NB4 (cell line): ENCODE results near the gene CYP4F12.
A peak's percentile ranks its signal among the peaks of the same experiment; 100 is the strongest.

ENCODE experiments used
- DNase-seq: peaks from one replicate; pipeline ENCODE4 v3.0.0; 2010; ENCODE audit warnings: low read depth
- H3K4me3 ChIP-seq: one replicate; pipeline ENCODE4 v1.5.1; 2011; ENCODE audit warnings: mild to moderate bottlenecking, low read depth, low read length, moderate library complexity
- MAX ChIP-seq: IDR thresholded peaks from 2 replicates; pipeline ENCODE4 v1.6.1; 2011; ENCODE audit warnings: low read depth, low read length
- MYC ChIP-seq: IDR thresholded peaks from 2 replicates; pipeline ENCODE4 v1.6.1; 2011; ENCODE audit warnings: low read depth, low read length
- POLR2A ChIP-seq: IDR thresholded peaks from 2 replicates; pipeline ENCODE4 v1.6.1; 2011; ENCODE audit warnings: mild to moderate bottlenecking; ENCODE audit not compliant: insufficient read length; ENCODE audit errors: extremely low read depth
- TF ChIP-seq, protein P1 (sequence below): IDR thresholded peaks from one replicate; pipeline ENCODE4 v1.5.1; 2012; ENCODE audit warnings: low read depth, low read length

CYP4F12 gene

DNA sequence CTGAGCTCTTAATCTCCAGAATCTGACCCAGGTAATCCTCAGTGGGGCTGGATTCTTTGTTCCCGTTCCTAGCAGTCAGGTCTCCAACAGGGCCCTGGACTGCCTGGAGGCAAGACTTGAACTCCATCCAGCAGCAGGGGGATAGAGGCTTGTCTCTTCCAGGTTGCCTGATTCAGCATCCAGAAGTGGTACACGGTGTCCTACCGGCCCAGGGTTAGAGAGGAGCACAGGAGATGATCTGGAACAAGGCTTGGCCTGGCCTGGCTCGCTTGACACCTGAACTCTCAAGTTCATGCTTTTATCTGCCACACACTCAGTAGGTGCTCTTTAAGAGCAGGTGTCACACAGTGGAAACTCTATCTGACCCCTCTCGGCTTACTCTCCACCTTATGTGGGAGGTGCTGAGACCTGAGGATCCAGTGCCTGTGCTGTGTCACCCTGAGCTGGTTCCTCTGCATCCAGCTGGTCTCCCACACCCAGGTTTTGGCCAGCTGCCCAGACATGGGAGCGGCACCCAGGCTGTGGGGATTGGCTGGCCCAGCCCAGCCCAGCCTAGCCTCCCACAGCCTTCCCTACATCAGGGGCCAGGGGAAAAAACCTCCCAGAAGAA lies 32.5 kb upstream of the CYP4F12 start, which contains the start of gene CYP4F3:
TSS of gene CYP4F3 (plus strand) at position 604 of the 610 bp plus-strand sequence. CDS start 519 bp downstream, outside the sequence.
- TF ChIP-seq MYC (no peak), MAX (no peak), POLR2A (no peak)
- TF ChIP-seq, protein P1, sequence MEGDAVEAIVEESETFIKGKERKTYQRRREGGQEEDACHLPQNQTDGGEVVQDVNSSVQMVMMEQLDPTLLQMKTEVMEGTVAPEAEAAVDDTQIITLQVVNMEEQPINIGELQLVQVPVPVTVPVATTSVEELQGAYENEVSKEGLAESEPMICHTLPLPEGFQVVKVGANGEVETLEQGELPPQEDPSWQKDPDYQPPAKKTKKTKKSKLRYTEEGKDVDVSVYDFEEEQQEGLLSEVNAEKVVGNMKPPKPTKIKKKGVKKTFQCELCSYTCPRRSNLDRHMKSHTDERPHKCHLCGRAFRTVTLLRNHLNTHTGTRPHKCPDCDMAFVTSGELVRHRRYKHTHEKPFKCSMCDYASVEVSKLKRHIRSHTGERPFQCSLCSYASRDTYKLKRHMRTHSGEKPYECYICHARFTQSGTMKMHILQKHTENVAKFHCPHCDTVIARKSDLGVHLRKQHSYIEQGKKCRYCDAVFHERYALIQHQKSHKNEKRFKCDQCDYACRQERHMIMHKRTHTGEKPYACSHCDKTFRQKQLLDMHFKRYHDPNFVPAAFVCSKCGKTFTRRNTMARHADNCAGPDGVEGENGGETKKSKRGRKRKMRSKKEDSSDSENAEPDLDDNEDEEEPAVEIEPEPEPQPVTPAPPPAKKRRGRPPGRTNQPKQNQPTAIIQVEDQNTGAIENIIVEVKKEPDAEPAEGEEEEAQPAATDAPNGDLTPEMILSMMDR: no peak
- no peak within 1 kb of the TSS for H3K4me3 ChIP-seq
- peak; percentile 57 for DNase-seq

- TF ChIP-seq, protein P1: no peak
- TF ChIP-seq POLR2A (no peak), MAX (no peak), MYC (no peak)
- DNase-seq: peak; percentile 17
- H3K4me3 ChIP-seq: no peak overlapping the region
Measured at GRCh38 chr19:15640904-15641597, 31.8 kb upstream of the CYP4F12 start.

DNA sequence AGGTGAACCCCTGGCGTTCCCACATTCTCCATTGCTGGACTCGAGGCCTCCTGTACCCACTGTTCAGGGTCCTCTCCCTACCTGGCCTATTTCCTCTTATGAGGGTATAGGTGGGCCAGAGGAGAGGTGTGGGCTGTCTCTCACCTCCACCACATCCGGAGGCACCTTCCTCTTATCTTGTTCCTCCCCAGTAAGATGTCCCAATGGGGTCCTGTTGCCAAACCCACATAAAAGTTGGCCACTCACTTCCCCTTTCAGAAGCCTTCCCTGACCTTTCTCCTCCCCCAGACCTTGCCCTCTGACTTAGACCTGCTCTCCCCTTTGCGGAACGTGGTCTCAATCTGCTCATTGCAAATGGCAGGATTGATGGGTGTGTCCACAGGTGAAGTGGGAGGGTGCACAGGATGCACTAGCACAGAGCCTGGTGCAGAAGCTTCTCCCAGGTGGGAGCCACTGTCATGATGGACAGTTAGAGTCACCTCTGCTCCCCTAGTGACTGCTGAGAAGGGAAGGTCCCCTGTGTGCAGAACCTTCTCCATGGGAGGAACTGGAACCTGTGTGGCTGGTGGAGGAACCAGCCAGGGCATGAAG lies 30.9 kb upstream of the CYP4F12 start:
- peak; percentile 26 for TF ChIP-seq MYC
- no peak for TF ChIP-seq POLR2A
- peak; percentile 32; the same call in 1 of the 2 replicates for TF ChIP-seq MAX
- TF ChIP-seq, protein P1: no peak
- no peak overlapping the region for H3K4me3 ChIP-seq
- DNase-seq: peak; percentile 86

- H3K4me3 ChIP-seq: no peak overlapping the region
- no peak for DNase-seq
- TF ChIP-seq MYC (no peak), POLR2A (no peak), MAX (no peak)
- TF ChIP-seq, protein P1: no peak
Measured at GRCh38 chr19:15642807-15643206, 30.1 kb upstream of the CYP4F12 start.

GRCh38 chr19:15643387-15643786 lies 29.5 kb upstream of the CYP4F12 start:
- H3K4me3 ChIP-seq: no peak overlapping the region
- DNase-seq: no peak
- TF ChIP-seq MYC (no peak), POLR2A (no peak), MAX (no peak)
- TF ChIP-seq, protein P1: no peak
